ENCODE results near the gene HBEGF.

Gene HBEGF

DNA sequence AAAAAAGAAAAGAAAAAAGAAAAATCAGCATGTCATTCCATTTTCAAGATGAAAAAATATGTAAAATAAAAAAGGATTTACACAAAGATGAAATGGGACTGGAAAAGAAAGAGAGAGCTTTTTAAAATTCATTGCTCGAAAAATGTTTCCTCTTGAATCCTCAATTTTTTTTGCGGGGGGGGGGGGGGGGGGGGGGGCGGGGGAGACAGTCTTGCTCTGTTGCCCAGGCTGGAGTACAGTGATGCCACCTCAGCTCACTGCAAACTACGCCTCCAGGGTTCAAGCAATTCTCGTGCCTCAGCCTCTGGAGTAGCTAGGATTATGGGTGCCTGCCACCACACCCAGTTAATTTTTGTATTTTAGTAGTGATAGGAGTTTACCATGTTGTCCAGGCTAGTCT lies 60.0 kb downstream of the HBEGF start:
- TF ChIP-seq SIN3A (IDR thresholded peaks at IDR 0.05; ENCODE audit: borderline replicate concordance, insufficient read depth, low read length) (no peak), FOXP2 (optimal IDR thresholded peaks at IDR 0.05; ENCODE audit: borderline replicate concordance, extremely low read depth, extremely low read length, insufficient read depth) (no peak), TAF1 (IDR thresholded peaks at IDR 0.05; ENCODE audit: borderline replicate concordance, insufficient read depth, low read length) (no peak), POLR2AphosphoS5 (IDR thresholded peaks at IDR 0.05; ENCODE audit: low read depth, low read length) (no peak), REST (IDR thresholded peaks at IDR 0.05; ENCODE audit: insufficient read depth in 1 of 2, low read depth in 2 of 2, low read length in 2 of 2) (no peak)

DNA sequence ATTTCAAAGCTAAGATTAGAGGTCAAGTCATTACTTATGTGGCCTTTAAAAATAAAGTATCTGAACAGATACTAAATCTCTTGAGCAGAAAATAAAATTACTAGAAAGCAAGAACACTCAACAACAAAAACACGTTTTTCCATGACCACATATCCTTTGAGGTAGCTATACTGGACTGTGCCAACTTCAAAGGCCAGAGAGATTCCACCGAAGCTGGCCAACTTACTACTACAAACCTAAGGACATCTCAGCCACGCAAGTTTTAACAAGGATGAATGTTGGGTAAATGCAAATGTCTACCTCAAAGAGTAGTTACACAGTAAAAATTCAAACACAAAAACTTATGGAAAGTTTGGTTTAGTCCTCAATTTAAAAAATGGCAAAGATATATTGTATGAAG lies 62.4 kb downstream of the HBEGF start:
- TF ChIP-seq FOXP2 (optimal IDR thresholded peaks at IDR 0.05; ENCODE audit: borderline replicate concordance, extremely low read depth, extremely low read length, insufficient read depth) (no peak), REST (IDR thresholded peaks at IDR 0.05; ENCODE audit: insufficient read depth in 1 of 2, low read depth in 2 of 2, low read length in 2 of 2) (no peak), POLR2AphosphoS5 (IDR thresholded peaks at IDR 0.05; ENCODE audit: low read depth, low read length) (no peak), SIN3A (IDR thresholded peaks at IDR 0.05; ENCODE audit: borderline replicate concordance, insufficient read depth, low read length) (no peak), TAF1 (IDR thresholded peaks at IDR 0.05; ENCODE audit: borderline replicate concordance, insufficient read depth, low read length) (no peak)

All from PFSK-1 (cell line).